Measurements from ENCODE around the gene MAP4K3. TPM values are rescaled to one million over a fixed set of nuclear protein-coding genes. Genes with fewer than 3 reads are reported as not detected.
A peak's percentile ranks its signal among the peaks of the same experiment; 100 is the strongest.

Gene MAP4K3
- total RNA-seq, 1 experiment from 2014 or later: 36.0 TPM

DNA sequence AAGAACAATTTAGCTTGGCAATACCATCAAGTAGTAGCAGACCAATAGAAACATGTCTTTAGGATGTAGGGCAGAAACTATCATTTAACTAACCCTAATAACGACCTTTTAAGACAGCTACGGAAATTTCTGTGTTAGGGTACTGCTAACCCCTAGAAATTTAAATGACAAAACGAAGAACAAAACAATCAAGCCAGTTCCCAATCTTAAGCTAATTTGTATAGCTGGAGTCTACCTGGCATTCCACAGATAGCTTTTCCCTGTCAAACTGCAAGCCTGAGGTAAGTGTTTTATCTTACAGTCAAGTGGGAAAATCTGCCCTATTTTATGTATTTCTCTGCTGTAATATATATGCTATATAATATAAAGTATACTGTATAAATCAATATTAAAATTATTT lies 155.7 kb downstream of the MAP4K3 start:
- POLR2A ChIA-PET: no interaction called here
- Mint-ChIP-seq H3K9me3 (ENCODE audit: unreplicated experiment) (no peaks in the 10 kb centered on the region), H3K4me3 (ENCODE audit: unreplicated experiment) (no peak overlapping the region), H3K27me3 (ENCODE audit: insufficient read depth, unreplicated experiment) (no peaks in the 10 kb centered on the region), H3K36me3 (ENCODE audit: insufficient read depth, unreplicated experiment) (peaks cover 28% of the 10 kb centered on the region), H3K27ac (ENCODE audit: low read depth, unreplicated experiment) (no peak overlapping the region), H3K4me1 (ENCODE audit: insufficient read depth, unreplicated experiment) (no peaks in the 10 kb centered on the region)
- no TSS peak for BruUV-seq (replicated peaks)
- CTCF ChIA-PET: no interaction called here
- intact Hi-C loops (cut with micrococcal nuclease): no loop called here
- TF ChIP-seq, protein P1, sequence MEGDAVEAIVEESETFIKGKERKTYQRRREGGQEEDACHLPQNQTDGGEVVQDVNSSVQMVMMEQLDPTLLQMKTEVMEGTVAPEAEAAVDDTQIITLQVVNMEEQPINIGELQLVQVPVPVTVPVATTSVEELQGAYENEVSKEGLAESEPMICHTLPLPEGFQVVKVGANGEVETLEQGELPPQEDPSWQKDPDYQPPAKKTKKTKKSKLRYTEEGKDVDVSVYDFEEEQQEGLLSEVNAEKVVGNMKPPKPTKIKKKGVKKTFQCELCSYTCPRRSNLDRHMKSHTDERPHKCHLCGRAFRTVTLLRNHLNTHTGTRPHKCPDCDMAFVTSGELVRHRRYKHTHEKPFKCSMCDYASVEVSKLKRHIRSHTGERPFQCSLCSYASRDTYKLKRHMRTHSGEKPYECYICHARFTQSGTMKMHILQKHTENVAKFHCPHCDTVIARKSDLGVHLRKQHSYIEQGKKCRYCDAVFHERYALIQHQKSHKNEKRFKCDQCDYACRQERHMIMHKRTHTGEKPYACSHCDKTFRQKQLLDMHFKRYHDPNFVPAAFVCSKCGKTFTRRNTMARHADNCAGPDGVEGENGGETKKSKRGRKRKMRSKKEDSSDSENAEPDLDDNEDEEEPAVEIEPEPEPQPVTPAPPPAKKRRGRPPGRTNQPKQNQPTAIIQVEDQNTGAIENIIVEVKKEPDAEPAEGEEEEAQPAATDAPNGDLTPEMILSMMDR (IDR thresholded peaks at IDR 0.05; ENCODE audit: unreplicated experiment): no peak
- DNase-seq (ENCODE audit: unreplicated experiment): no peak

DNA sequence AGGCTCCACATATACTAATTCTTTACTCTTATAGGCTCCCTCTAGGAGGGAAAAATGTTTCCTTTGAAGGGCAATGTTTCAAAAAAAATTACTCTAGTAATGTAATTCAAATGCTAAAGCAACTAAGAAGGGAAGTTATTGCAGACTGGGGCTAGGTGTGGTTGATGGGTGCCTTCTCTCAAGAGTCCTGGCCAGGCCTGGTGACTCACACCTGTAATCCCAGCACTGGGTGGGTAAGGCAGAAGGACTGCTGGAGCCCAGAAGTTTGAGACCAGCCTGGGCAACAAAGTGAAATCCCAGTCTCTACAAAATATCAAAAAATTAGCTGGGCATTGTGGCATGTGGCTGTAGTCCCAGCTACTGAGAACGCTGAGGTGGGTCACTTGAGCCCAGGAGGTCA lies 162.1 kb downstream of the MAP4K3 start:
- TF ChIP-seq, protein P1 (IDR thresholded peaks at IDR 0.05; ENCODE audit: unreplicated experiment): no peak
- DNase-seq (ENCODE audit: unreplicated experiment): peak; percentile 49
- ChIA-PET POLR2A (interaction anchor here (0.7 to 0.8 kb wide), 3 partner anchors 29 to 893 kb away, joined by 3 read pairs; no protein-coding TSS in a partner anchor), CTCF (interaction anchor here (0.7 kb wide), 1 partner anchor 940 kb away, joined by 3 read pairs; no protein-coding TSS in a partner anchor)
- H3K36me3 Mint-ChIP-seq (ENCODE audit: insufficient read depth, unreplicated experiment): peaks cover 40% of the 10 kb centered on the region
- H3K4me3 Mint-ChIP-seq (ENCODE audit: unreplicated experiment): no peak overlapping the region
- intact Hi-C loops (cut with micrococcal nuclease): no loop called here
- H3K9me3 Mint-ChIP-seq (ENCODE audit: unreplicated experiment): no peaks in the 10 kb centered on the region
- H3K27ac Mint-ChIP-seq (ENCODE audit: low read depth, unreplicated experiment): no peak overlapping the region
- H3K4me1 Mint-ChIP-seq (ENCODE audit: insufficient read depth, unreplicated experiment): peaks cover 7% of the 10 kb centered on the region
- BruUV-seq (replicated peaks): no TSS peak
- H3K27me3 Mint-ChIP-seq (ENCODE audit: insufficient read depth, unreplicated experiment): no peaks in the 10 kb centered on the region

DNA sequence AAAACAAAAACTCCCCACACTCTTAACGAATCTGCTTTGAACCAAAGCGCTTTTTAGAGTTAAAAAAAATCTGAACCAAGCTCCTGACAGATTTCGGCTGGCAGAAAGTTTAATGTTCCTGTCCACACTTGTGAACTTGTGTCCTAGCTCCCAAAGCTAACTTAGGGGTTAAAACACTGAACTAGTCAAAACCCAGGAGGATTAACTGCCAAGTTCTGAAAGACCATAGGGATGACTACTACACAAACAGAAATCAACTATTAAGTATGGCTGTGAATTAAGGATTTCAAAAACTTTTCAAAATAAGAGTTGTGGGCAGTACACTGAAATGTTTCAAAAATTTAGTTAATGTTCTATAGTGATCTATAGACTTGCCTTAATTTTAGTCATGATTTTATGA lies 167.1 kb downstream of the MAP4K3 start:
- ChIA-PET POLR2A (interaction anchor here (0.7 to 2.1 kb wide), 2 partner anchors 14 to 53 kb away, joined by 3 to 7 read pairs; no protein-coding TSS in a partner anchor), CTCF (interaction anchor here (0.6 to 1.9 kb wide), 3 partner anchors 42 to 427 kb away, joined by 4 to 8 read pairs (median 5); no protein-coding TSS in a partner anchor)
- no peaks in the 10 kb centered on the region for H3K27me3 Mint-ChIP-seq (ENCODE audit: insufficient read depth, unreplicated experiment)
- no peak overlapping the region for H3K4me3 Mint-ChIP-seq (ENCODE audit: unreplicated experiment)
- DNase-seq (ENCODE audit: unreplicated experiment): no peak
- peaks cover 14% of the 10 kb centered on the region for H3K4me1 Mint-ChIP-seq (ENCODE audit: insufficient read depth, unreplicated experiment)
- H3K36me3 Mint-ChIP-seq (ENCODE audit: insufficient read depth, unreplicated experiment): peaks cover 33% of the 10 kb centered on the region
- TF ChIP-seq, protein P1 (IDR thresholded peaks at IDR 0.05; ENCODE audit: unreplicated experiment): no peak
- intact Hi-C loops (cut with micrococcal nuclease): no loop called here
- BruUV-seq (replicated peaks): no TSS peak
- no peak overlapping the region for H3K27ac Mint-ChIP-seq (ENCODE audit: low read depth, unreplicated experiment)
- H3K9me3 Mint-ChIP-seq (ENCODE audit: unreplicated experiment): no peaks in the 10 kb centered on the region

DNA sequence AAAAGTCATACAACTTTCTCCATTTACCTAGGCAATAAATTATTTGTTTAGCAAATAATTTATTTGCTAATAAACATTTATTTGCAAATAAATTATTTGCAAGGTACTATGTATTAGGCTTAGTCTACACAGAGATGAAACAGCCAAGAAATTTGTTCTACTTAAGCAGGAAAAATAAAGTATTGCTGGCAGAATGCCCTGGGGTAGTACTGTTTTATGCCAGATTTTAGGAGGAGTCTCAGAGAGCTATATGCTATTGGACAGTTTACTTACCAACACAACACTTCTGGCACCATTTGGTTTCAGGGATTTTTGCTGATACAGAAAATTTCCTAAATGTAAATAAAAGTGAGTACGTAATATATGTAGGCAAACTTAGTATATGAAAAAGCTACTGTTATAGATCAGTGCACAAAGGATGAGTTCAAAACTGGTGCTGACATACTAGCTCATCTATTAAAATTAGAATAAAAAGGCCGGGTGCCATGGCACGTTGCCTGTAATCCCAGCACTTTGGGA lies 170.1 kb downstream of the MAP4K3 start:
- Mint-ChIP-seq H3K27ac (ENCODE audit: low read depth, unreplicated experiment) (peak overlapping the region; percentile 81), H3K9me3 (ENCODE audit: unreplicated experiment) (no peaks in the 10 kb centered on the region), H3K36me3 (ENCODE audit: insufficient read depth, unreplicated experiment) (peaks cover 30% of the 10 kb centered on the region), H3K4me3 (ENCODE audit: unreplicated experiment) (no peak overlapping the region), H3K4me1 (ENCODE audit: insufficient read depth, unreplicated experiment) (peaks cover 10% of the 10 kb centered on the region), H3K27me3 (ENCODE audit: insufficient read depth, unreplicated experiment) (no peaks in the 10 kb centered on the region)
- TF ChIP-seq, protein P1 (IDR thresholded peaks at IDR 0.05; ENCODE audit: unreplicated experiment): no peak
- ChIA-PET CTCF (interaction anchor here (0.6 to 0.7 kb wide), 3 partner anchors 37 to 177 kb away, joined by 3 read pairs; no protein-coding TSS in a partner anchor), POLR2A (no interaction called here)
- no TSS peak for BruUV-seq (replicated peaks)
- DNase-seq (ENCODE audit: unreplicated experiment): no peak
- intact Hi-C loops (cut with micrococcal nuclease): no loop called here

Data from MCF 10A (cell line).